Left kidney (tissue), 2 donors: ENCODE data around the gene HIRIP3. TPM values are rescaled to one million over a fixed set of nuclear protein-coding genes. Genes with fewer than 3 reads are reported as not detected.
"Not testable (repeated sequence)": the region's sequence is repeated elsewhere in the genome, so short reads cannot be mapped to it uniquely, and the experiment has no call there.

ENCODE experiments used
- DNase-seq: peaks from one replicate; pipeline ENCODE4 v3.0.0-alpha.2; 2013
- polyA plus RNA-seq: library from polyadenylated mRNA; unstranded; fragments of 120-200 nt; gene quantifications from one replicate; pipeline ENCODE4 v1.2.1, GENCODE V29; 2013; ENCODE audit not compliant: insufficient read length

Gene HIRIP3
- polyA plus RNA-seq, 1 donor, result 17.0 TPM

- DNase-seq, result not testable (repeated sequence)
Observed at GRCh38 chr16:30017937-30018336, 22.5 kb upstream of the HIRIP3 start.

GRCh38 chr16:30017277-30017656 lies 21.9 kb upstream of the HIRIP3 start:
- no peak for DNase-seq

GRCh38 chr16:30016555-30017276 lies 21.3 kb upstream of the HIRIP3 start:
- DNase-seq, result no peak

GRCh38 chr16:30015450-30015849 lies 20.0 kb upstream of the HIRIP3 start:
- not testable (repeated sequence) for DNase-seq

GRCh38 chr16:30012598-30012997 lies 17.2 kb upstream of the HIRIP3 start:
- DNase-seq, result not testable (repeated sequence)

- DNase-seq, result no peak
Observed at GRCh38 chr16:30011714-30012504, 16.5 kb upstream of the HIRIP3 start.

GRCh38 chr16:30010844-30011713 lies 15.7 kb upstream of the HIRIP3 start, which contains the start of gene DOC2A:
Gene DOC2A, minus strand, starts transcription at chr16:30011027. Its CDS starts 805 bp downstream, at chr16:30010222.
- no peak for DNase-seq

- DNase-seq, result no peak
Observed at GRCh38 chr16:30009990-30010843, 14.8 kb upstream of the HIRIP3 start.

GRCh38 chr16:30009085-30009862 lies 13.9 kb upstream of the HIRIP3 start:
- DNase-seq, result no peak

GRCh38 chr16:30007378-30007895 lies 12.0 kb upstream of the HIRIP3 start:
- no peak for DNase-seq

GRCh38 chr16:30006659-30007377 lies 11.4 kb upstream of the HIRIP3 start:
- no peak for DNase-seq

GRCh38 chr16:30006095-30006473 lies 10.7 kb upstream of the HIRIP3 start:
- no peak for DNase-seq

GRCh38 chr16:30005341-30006094 lies 10.1 kb upstream of the HIRIP3 start:
- no peak for DNase-seq

- no peak for DNase-seq
Observed at GRCh38 chr16:30004811-30005242, 9.4 kb upstream of the HIRIP3 start.

- no peak for DNase-seq
Observed at GRCh38 chr16:30004424-30004776, 9.0 kb upstream of the HIRIP3 start.

GRCh38 chr16:30003670-30004423 lies 8.4 kb upstream of the HIRIP3 start:
- DNase-seq, result no peak

GRCh38 chr16:30002614-30003346 lies 7.4 kb upstream of the HIRIP3 start:
- no peak for DNase-seq
